Loucy (cell line): ENCODE data around the gene USH1G.

Source experiments
- H2AFZ ChIP-seq: fragments of 200-600 bp; sonication (generic); 2 replicates; pipeline ENCODE4 v1.6.0; 2016; ENCODE audit warnings: antibody characterized with exemption, mild to moderate bottlenecking, low read length, moderate library complexity
- H3F3A ChIP-seq: fragments of 200-600 bp; 2 replicates; pipeline ENCODE4 v1.6.0; 2016; ENCODE audit warnings: antibody characterized with exemption, low read depth, mild to moderate bottlenecking
- H3K27me3 ChIP-seq: fragments of 200-600 bp; sonication (generic); 2 replicates; pipeline ENCODE4 v1.6.1; 2014; ENCODE audit warnings: low read length, mild to moderate bottlenecking; ENCODE audit not compliant: insufficient read depth, poor library complexity, severe bottlenecking
- H3K36me3 ChIP-seq: fragments of 200-600 bp; sonication (generic); 2 replicates; pipeline ENCODE4 v1.6.1; 2016; ENCODE audit warnings: low read length; ENCODE audit not compliant: insufficient read depth
- H3K4me1 ChIP-seq: fragments of 200-600 bp; sonication (generic); 2 replicates; pipeline ENCODE4 v1.5.1; 2014; ENCODE audit warnings: low read length, mild to moderate bottlenecking; ENCODE audit not compliant: insufficient read depth, poor library complexity, severe bottlenecking
- H3K4me2 ChIP-seq: fragments of 200-600 bp; sonication (generic); 2 replicates; pipeline ENCODE4 v1.6.0; 2014; ENCODE audit warnings: antibody characterized with exemption, low read length, low read depth, mild to moderate bottlenecking; ENCODE audit not compliant: poor library complexity, severe bottlenecking
- H3K4me3 ChIP-seq: fragments of 200-600 bp; sonication (generic); 2 replicates; pipeline ENCODE4 v1.5.1; 2014; ENCODE audit warnings: low read length, mild to moderate bottlenecking, mixed read lengths; ENCODE audit not compliant: poor library complexity, severe bottlenecking
- H3K79me2 ChIP-seq: fragments of 200-600 bp; sonication (generic); 2 replicates; pipeline ENCODE4 v1.6.1; 2014; ENCODE audit warnings: low read length; ENCODE audit not compliant: insufficient read depth
- H3K9ac ChIP-seq: fragments of 200-600 bp; sonication (generic); 2 replicates; pipeline ENCODE4 v1.6.0; 2014; ENCODE audit warnings: mild to moderate bottlenecking, low read depth, low read length, moderate library complexity; ENCODE audit not compliant: poor library complexity, severe bottlenecking
- H3K9me2 ChIP-seq: fragments of 200-600 bp; sonication (generic); replicated peaks from 2 replicates; pipeline ENCODE4 v1.6.1; 2016; ENCODE audit warnings: low read depth, low read length, mixed read lengths
- H3K9me3 ChIP-seq: fragments of 200-600 bp; sonication (generic); 2 replicates; pipeline ENCODE4 v1.6.1; 2014; ENCODE audit warnings: mild to moderate bottlenecking, antibody characterized with exemption, low read length, low read depth; ENCODE audit not compliant: insufficient read depth
- H4K20me1 ChIP-seq: fragments of 200-600 bp; sonication (generic); 2 replicates; pipeline ENCODE4 v1.6.0; 2014; ENCODE audit warnings: antibody characterized with exemption, low read length, mild to moderate bottlenecking; ENCODE audit not compliant: insufficient read depth, poor library complexity, severe bottlenecking
- CTCF ChIP-seq: fragments of 200-600 bp; sonication (generic); conservative IDR thresholded peaks from 2 replicates; pipeline ENCODE4 v1.5.1; 2014; ENCODE audit warnings: mild to moderate bottlenecking, antibody characterized with exemption, low read length
- EZH2phosphoT487 ChIP-seq: fragments of 200-600 bp; IDR thresholded peaks from 2 replicates; pipeline ENCODE4 v1.6.1; 2018; ENCODE audit warnings: antibody characterized with exemption, mild to moderate bottlenecking, moderate library complexity, borderline replicate concordance

Gene USH1G

GRCh38 chr17:74962622-74963394 is 39.8 kb upstream of the USH1G start:
- no peak for TF ChIP-seq CTCF
- TF ChIP-seq EZH2phosphoT487 = no peak
- Histone ChIP-seq H3K9ac (no peak overlapping the region), H3K36me3 (no peaks in the 10 kb centered on the region), H2AFZ (no peak overlapping the region), H3K79me2 (no peaks in the 10 kb centered on the region), H3K4me3 (no peak overlapping the region), H4K20me1 (no peaks in the 10 kb centered on the region), H3F3A (no peaks in the 10 kb centered on the region), H3K4me2 (no peak overlapping the region), H3K9me2 (no peaks in the 10 kb centered on the region), H3K9me3 (no peaks in the 10 kb centered on the region), H3K27me3 (no peaks in the 10 kb centered on the region), H3K4me1 (peaks cover 7% of the 10 kb centered on the region)

- no peaks in the 10 kb centered on the region for H3K36me3 ChIP-seq
- H3K4me3 ChIP-seq = no peak overlapping the region
- no peak for TF ChIP-seq EZH2phosphoT487
- TF ChIP-seq CTCF = peak; percentile 72
- H3K79me2 ChIP-seq = no peaks in the 10 kb centered on the region
- H3F3A ChIP-seq = no peaks in the 10 kb centered on the region
- no peaks in the 10 kb centered on the region for H3K9me3 ChIP-seq
- no peaks in the 10 kb centered on the region for H3K27me3 ChIP-seq
- no peaks in the 10 kb centered on the region for H4K20me1 ChIP-seq
- H2AFZ ChIP-seq = no peak overlapping the region
- H3K4me1 ChIP-seq = peaks cover 7% of the 10 kb centered on the region
- no peak overlapping the region for H3K4me2 ChIP-seq
- no peak overlapping the region for H3K9ac ChIP-seq
- no peaks in the 10 kb centered on the region for H3K9me2 ChIP-seq
Observed at GRCh38 chr17:74961657-74962350, 38.7 kb upstream of the USH1G start.

- peak overlapping the region; percentile 66 for H2AFZ ChIP-seq
- H4K20me1 ChIP-seq = no peaks in the 10 kb centered on the region
- H3K9ac ChIP-seq = no peak overlapping the region
- H3K27me3 ChIP-seq = no peaks in the 10 kb centered on the region
- no peaks in the 10 kb centered on the region for H3F3A ChIP-seq
- H3K36me3 ChIP-seq = no peaks in the 10 kb centered on the region
- no peaks in the 10 kb centered on the region for H3K79me2 ChIP-seq
- peak overlapping the region; percentile 46 for H3K4me3 ChIP-seq
- H3K4me1 ChIP-seq = peaks cover 7% of the 10 kb centered on the region
- H3K4me2 ChIP-seq = peak overlapping the region; percentile 36
- no peaks in the 10 kb centered on the region for H3K9me3 ChIP-seq
- TF ChIP-seq EZH2phosphoT487 (no peak), CTCF (peak; percentile 71)
- no peaks in the 10 kb centered on the region for H3K9me2 ChIP-seq
Observed at GRCh38 chr17:74960570-74961342, 37.7 kb upstream of the USH1G start.
